Muscle of leg (tissue), 11 donors: ENCODE results near the gene HYDIN. TPM values are rescaled to one million over a fixed set of nuclear protein-coding genes. Genes with fewer than 3 reads are reported as not detected.
"Not testable (repeated sequence)": the region's sequence is repeated elsewhere in the genome, so short reads cannot be mapped to it uniquely, and the experiment has no call there.

Source experiments
- DNase-seq: peaks from one replicate; pipeline ENCODE4 v3.0.0; 2013
- H3K27ac ChIP-seq: one replicate; pipeline ENCODE4 v1.5.1; 2013; ENCODE audit warnings: mild to moderate bottlenecking, low read length, control low read depth
- H3K27me3 ChIP-seq: one replicate; pipeline ENCODE4 v1.6.1; 2013; ENCODE audit warnings: low read length; ENCODE audit not compliant: control insufficient read depth, insufficient read depth
- H3K36me3 ChIP-seq: one replicate; pipeline ENCODE4 v1.6.1; 2013; ENCODE audit warnings: low read length; ENCODE audit not compliant: control insufficient read depth, insufficient read depth
- H3K4me1 ChIP-seq: one replicate; pipeline ENCODE4 v1.6.1; 2013; ENCODE audit warnings: low read length; ENCODE audit not compliant: control insufficient read depth, insufficient read depth
- H3K4me3 ChIP-seq: one replicate; pipeline ENCODE4 v1.5.1; 2013; ENCODE audit warnings: low read length, control low read depth
- H3K9me3 ChIP-seq: replicated peaks from 2 replicates; pipeline ENCODE4 v1.6.1; 2013; ENCODE audit warnings: low read depth, low read length; ENCODE audit not compliant: control insufficient read depth
- WGBS: methylation state at CpG from one replicate; pipeline ENCODE4 v1.1.5; 2013; ENCODE audit warnings: missing lambda C conversion rate; ENCODE audit not compliant: insufficient coverage; 5-methylcytosine and 5-hydroxymethylcytosine counted together
- polyA plus RNA-seq, 8 donors: library from polyadenylated mRNA; unstranded; fragments of 120-200 nt; gene quantifications; one replicate each; pipeline versions ENCODE4 v1.2.1 to v1.2.3, GENCODE V29; 2013; ENCODE audit warnings: inconsistent platforms in 1 of 8, low replicate concordance in 1 of 8; ENCODE audit not compliant: insufficient read length in 8 of 8, insufficient read depth in 1 of 8
- total RNA-seq: library from RNA; stranded (reverse); fragments of 120-200 nt; gene quantifications from one replicate; pipeline ENCODE4 v1.2.4, GENCODE V29; 2013

Gene HYDIN
- total and polyA plus RNA-seq, 9 donors: 0.57 to 3.2 (median 1.5) TPM

DNA sequence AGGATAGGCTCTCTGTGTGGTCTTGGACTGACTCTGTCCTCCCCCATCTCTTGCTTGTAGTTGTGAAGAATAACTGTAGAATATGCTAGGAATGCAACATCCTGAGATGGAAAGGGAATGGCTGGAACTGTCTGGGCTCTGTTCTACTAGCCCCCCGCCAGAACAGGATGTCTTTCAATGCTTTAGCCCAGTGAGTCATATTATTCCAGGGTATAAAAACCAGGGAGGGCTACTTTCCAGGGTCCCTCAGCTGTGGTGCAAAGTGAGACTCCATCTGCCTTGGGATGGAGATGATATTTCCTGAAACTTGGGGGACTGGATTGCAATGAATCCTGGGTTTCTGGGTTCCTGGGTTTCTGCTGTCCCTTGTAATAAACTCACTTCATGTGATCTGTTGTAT, 32.1 kb downstream of the HYDIN start:
- no peaks in the 10 kb centered on the region for H3K4me1 ChIP-seq
- no peak overlapping the region for H3K27ac ChIP-seq
- no peaks in the 10 kb centered on the region for H3K27me3 ChIP-seq
- no peak overlapping the region for H3K4me3 ChIP-seq
- H3K9me3 ChIP-seq: peaks cover 7% of the 10 kb centered on the region
- no peaks in the 10 kb centered on the region for H3K36me3 ChIP-seq
- DNase-seq: no peak
- 83% methylated on average over 1 of the region's 1 CpG for whole genome bisulfite sequencing

DNA sequence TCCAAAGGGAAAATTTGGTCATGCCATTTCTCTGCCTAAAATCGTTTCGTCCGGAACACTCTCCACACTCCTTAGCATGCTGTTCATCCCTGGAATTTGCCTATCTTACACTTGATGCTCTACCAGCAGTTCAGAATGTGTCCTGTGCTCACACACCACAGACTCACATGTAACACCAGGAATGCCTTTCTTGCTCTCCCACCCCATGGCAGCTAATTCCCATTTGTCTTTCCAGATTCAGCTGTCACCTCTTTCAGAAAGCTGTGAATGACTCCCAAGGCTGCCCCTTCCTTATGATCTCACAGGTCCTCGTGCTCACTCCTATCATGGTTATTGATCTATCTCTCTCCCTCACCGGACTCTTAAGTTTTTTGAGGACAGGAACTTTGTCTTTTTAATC, 38.1 kb downstream of the HYDIN start:
- Histone ChIP-seq H3K27me3 (no peaks in the 10 kb centered on the region), H3K4me1 (no peaks in the 10 kb centered on the region), H3K4me3 (no peak overlapping the region), H3K9me3 (no peaks in the 10 kb centered on the region), H3K27ac (no peak overlapping the region), H3K36me3 (no peaks in the 10 kb centered on the region)
- 69% methylated on average over 4 of the region's 5 CpGs for WGBS
- DNase-seq: no peak

DNA sequence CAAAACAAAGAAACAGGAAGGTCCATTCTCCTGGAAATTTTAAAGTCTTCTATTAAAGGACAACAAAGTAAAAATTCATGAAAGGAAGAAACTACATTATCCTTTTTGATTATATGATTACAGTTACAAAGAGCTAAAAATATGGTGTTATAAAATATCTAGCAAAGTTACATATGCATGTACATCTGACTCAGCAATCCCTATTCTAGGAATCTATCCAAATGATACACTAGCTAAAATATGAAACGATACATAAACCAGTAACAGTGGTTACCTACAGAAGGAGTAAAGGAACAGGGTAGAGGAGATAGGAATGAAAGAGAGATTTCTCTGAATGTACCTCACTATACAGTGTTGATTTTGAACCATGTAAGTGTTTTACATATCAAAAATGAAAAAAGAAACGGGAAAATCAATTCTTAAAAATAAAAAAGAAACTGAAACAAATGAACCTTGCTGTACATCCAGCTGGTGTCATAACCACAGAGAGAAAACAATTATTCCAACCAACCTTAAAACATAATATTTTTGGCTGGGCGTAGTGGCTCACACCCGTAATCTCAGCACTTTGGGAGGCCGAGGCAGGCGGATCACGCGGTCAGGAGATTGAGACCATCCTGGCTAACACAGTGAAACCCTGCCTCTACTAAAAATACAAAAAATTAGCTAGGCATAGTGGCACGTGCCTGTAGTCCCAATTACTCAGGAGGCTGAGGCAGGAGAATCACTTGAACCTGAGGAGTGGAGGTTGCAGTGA, 41.4 kb downstream of the HYDIN start:
- no CpG with 5 or more reads among the region's 9 CpGs for WGBS

DNA sequence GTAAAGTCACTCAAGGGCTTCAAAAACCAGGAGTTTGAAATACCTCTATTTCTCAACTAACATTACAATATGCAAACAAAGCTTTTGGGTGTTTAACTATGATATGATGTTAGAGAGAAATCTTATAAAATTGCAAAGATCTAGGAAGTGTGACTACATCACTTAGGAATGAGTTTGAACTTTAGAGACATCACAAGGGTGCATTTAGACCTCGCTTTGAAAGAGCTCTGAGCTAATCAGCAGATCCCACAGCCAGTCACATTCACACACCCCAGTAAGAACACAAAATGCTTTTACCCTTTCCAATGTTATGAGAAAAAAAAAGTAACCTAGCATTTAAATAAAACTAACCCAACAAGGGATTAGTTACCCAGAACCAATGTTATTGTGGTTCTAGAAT, 45.2 kb downstream of the HYDIN start:
- DNase-seq: no peak
- no peaks in the 10 kb centered on the region for H3K9me3 ChIP-seq
- H3K27ac ChIP-seq: no peak overlapping the region
- no peaks in the 10 kb centered on the region for H3K4me1 ChIP-seq
- H3K27me3 ChIP-seq: no peaks in the 10 kb centered on the region
- H3K4me3 ChIP-seq: no peak overlapping the region
- WGBS: no CpG with 5 or more reads among the region's 1 CpG
- H3K36me3 ChIP-seq: no peaks in the 10 kb centered on the region

More for the DNA sequence above, 41.4 kb downstream of the HYDIN start:
- Histone ChIP-seq H3K27ac (no peak overlapping the region), H3K4me3 (no peak overlapping the region), H3K4me1 (no peaks in the 10 kb centered on the region), H3K36me3 (no peaks in the 10 kb centered on the region), H3K27me3 (no peaks in the 10 kb centered on the region), H3K9me3 (no peaks in the 10 kb centered on the region)
- no peak for DNase-seq

DNA sequence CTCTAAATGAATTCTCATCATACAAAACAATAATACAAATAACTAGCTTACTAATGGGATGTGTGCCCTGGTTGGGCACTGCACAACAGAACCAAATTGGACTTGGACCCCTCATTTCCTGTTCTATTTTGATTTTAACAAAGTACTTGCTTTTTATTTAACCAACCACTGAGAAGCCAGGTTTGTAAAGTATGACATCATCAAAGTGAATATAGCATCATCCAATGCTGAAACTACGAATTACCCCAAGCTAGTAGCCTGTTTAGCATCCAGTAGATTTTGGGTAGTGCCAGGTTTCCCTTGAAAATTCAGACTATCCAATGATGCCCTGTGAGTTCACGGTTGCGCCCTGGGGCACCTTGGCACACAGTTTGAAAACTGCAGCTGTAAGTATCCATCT, 51.0 kb downstream of the HYDIN start:
- 83% methylated on average over 1 of the region's 3 CpGs for WGBS
- Histone ChIP-seq H3K4me3 (no peak overlapping the region), H3K36me3 (no peaks in the 10 kb centered on the region), H3K27ac (no peak overlapping the region), H3K4me1 (no peaks in the 10 kb centered on the region), H3K27me3 (no peaks in the 10 kb centered on the region), H3K9me3 (no peaks in the 10 kb centered on the region)
- DNase-seq: no peak

DNA sequence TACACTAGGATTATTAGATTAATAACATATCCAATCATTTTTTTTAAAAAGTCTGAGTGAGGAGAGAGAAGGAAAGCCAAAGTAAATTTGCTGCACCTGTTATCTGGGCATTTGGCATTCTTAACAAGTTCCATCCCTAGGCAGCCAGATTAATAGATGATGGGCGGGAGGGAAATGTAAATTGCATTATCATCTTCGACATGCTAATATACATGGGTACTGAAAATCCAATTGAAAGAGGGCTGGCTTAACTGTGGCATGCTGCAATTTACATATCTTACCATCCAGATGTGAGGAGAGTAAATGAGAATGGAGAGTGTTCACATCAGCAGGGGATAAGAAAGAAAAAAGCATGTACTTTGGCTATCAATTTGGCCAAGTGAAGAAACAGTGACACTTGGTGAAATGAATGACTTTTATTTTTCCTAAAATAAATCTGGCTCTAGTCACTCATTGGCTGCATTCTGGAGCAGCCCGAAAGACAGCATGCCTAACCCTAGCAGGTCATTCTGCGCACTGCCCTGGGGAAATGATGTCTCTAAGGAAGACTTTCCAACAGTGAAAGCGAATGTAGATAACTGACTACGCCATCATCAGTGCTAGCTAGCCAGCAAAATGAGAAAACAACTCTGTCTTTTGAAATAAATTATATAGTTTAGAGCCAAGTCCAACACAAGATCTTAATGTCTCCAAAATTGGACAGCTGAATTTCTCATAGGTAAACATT, 57.9 kb downstream of the HYDIN start:
- peak; percentile 6 for DNase-seq
- Histone ChIP-seq H3K27ac (no peak overlapping the region), H3K27me3 (no peaks in the 10 kb centered on the region), H3K4me3 (no peak overlapping the region), H3K9me3 (no peaks in the 10 kb centered on the region), H3K36me3 (no peaks in the 10 kb centered on the region), H3K4me1 (no peaks in the 10 kb centered on the region)
- no CpG with 5 or more reads among the region's 6 CpGs for WGBS

DNA sequence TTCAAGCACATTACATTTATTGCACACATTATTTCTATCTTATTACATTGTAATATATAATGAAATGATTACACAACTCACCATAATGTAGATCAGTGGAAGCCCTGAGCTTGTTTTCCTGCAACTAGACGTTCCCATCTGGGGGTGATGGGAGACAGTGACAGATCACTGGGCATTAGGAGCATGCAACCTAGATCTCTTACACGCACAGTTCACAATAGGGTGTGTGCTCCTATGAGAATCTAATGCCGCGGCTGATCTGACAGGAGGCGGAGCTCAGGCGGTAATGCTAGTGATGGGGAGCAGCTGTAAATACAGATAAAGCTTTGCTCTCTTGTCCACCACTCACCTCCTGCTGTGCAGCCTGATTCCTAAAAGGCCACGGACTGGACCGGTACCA, 69.5 kb downstream of the HYDIN start:
- not testable (repeated sequence) for H3K4me1 ChIP-seq, H3K27me3 ChIP-seq, H3K4me3 ChIP-seq, H3K36me3 ChIP-seq, DNase-seq, H3K9me3 ChIP-seq, H3K27ac ChIP-seq
- no CpG with 5 or more reads among the region's 8 CpGs for WGBS

DNA sequence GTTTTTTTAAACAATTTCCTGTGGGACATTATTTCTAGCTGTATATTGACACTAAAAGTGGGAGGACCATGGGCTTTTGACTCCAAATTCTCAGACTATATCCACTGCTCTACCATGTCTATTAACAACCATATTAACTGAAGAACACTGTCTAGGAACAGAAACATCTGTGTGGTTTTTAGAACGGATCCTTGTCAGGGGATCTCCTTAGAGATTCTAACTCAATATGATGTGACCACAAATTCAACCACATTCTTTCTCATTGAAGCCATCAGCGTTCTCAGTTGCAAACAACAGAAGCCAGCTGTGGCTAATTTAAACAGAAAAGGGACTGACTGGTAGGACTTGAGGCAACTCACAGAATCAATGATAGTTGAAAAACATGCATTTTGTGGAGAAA, 73.2 kb downstream of the HYDIN start:
- not testable (repeated sequence) for H3K36me3 ChIP-seq, H3K4me1 ChIP-seq, H3K4me3 ChIP-seq, H3K27ac ChIP-seq, H3K9me3 ChIP-seq, H3K27me3 ChIP-seq, DNase-seq
- no CpG with 5 or more reads among the region's 2 CpGs for WGBS

DNA sequence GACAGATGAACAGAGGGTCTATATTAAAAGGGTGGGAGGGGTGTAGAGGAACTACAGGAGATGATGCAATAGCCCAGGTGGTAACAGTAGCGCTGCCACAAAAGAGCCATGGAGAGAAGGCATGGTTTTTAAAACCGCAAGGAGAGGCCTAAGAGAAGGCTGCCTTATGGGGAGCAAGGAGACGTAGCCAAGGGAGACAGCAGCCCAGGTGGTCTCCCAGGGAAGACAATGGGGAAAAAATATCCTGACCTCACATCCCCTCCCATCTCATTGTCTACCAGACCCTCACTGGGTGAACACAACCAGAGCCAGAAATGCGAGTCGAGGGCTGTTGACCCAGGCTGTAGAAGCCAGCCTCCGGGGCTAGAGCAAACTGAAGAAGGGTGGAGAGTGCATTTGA, 77.2 kb downstream of the HYDIN start:
- not testable (repeated sequence) for DNase-seq, H3K4me1 ChIP-seq, H3K9me3 ChIP-seq, H3K4me3 ChIP-seq, H3K36me3 ChIP-seq, H3K27ac ChIP-seq, H3K27me3 ChIP-seq
- no CpG with 5 or more reads among the region's 6 CpGs for WGBS

DNA sequence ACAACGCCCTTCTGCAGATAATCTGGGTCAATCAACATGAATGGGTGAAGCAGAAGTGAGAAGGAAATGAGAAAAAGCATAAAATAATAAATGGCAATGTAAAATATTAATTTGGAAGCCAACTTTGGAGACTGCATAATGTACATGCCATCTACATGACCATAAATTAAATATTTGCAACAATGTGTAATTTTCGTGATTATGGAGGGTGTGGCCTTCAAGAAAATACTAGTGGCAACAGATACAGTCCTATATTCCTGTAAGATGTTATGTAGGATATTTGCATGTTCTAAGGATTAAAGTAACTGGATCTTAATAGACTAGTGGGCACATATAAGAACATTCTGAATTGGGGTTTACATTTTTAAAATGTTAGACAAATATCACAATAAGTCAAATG, 78.9 kb downstream of the HYDIN start:
- not testable (repeated sequence) for H3K27me3 ChIP-seq, H3K36me3 ChIP-seq, DNase-seq, H3K9me3 ChIP-seq, H3K27ac ChIP-seq, H3K4me3 ChIP-seq, H3K4me1 ChIP-seq
- no CpG with 5 or more reads among the region's 2 CpGs for WGBS
